ENCODE measurements around the gene ZNF45. TPM values are rescaled to one million over a fixed set of nuclear protein-coding genes. Genes with fewer than 3 reads are reported as not detected.

The ZNF45 gene
- total and polyA plus RNA-seq, 2 of the 13 experiments (the other 11 are each of a cell fraction or from before 2014, with no cell fraction given), result 2.4 to 11.3 TPM

GRCh38 chr19:43934985-43935708 is at the start of gene ZNF45 (continued):
- TF ChIP-seq NFE2L1 (CRISPR knock-in tag; IDR thresholded peaks at IDR 0.05; ENCODE audit: borderline replicate concordance), result no peak
- peak; percentile 83; the same call in 1 of the 2 replicates for TF ChIP-seq ZNF280B (CRISPR knock-in tag; IDR thresholded peaks at IDR 0.05; ENCODE audit: borderline replicate concordance)
- no peak for TF ChIP-seq ZFYVE20 (CRISPR knock-in tag; IDR thresholded peaks at IDR 0.05; ENCODE audit: borderline replicate concordance, low read depth)
- TF ChIP-seq NFKB2 (CRISPR knock-in tag; IDR thresholded peaks at IDR 0.05; ENCODE audit: borderline replicate concordance), result peak; percentile 78; the same call in 1 of the 2 replicates
- TF ChIP-seq NFE2 (CRISPR knock-in tag; IDR thresholded peaks at IDR 0.05), result no peak
- TF ChIP-seq ZNF362 (CRISPR knock-in tag; IDR thresholded peaks at IDR 0.05; ENCODE audit: borderline replicate concordance), result no peak
- peak; percentile 79; the same call in 1 of the 2 replicates for TF ChIP-seq ELF4 (CRISPR knock-in tag; IDR thresholded peaks at IDR 0.05; ENCODE audit: borderline replicate concordance)
- TF ChIP-seq HNF1B (CRISPR knock-in tag; IDR thresholded peaks at IDR 0.05), result 0 out of 2 replicates have a peak, but pooled peaks have one; percentile 31
- peak; percentile 72 to 74 for TF ChIP-seq POLR2A (IDR thresholded peaks at IDR 0.05; ENCODE audit: insufficient read depth in 1 of 2, low read depth in 2 of 2, low read length in 2 of 2)
- TF ChIP-seq KAT2B (IDR thresholded peaks at IDR 0.05; ENCODE audit: borderline replicate concordance, low read depth, low read length), result no peak
- no peak for TF ChIP-seq THYN1 (CRISPR knock-in tag; IDR thresholded peaks at IDR 0.05; ENCODE audit: borderline replicate concordance, low read depth)
- TF ChIP-seq ZNF143 (CRISPR knock-in tag; IDR thresholded peaks at IDR 0.05), result peak; percentile 97
- TF ChIP-seq KLF16 (CRISPR knock-in tag; IDR thresholded peaks at IDR 0.05), result peak in 1 of 2 experiments; percentile 82; a peak in 1 of 4 replicates
- TF ChIP-seq ZNF605 (CRISPR knock-in tag; IDR thresholded peaks at IDR 0.05), result peak; percentile 79
- peak; percentile 92 for TF ChIP-seq PHF8 (CRISPR knock-in tag; IDR thresholded peaks at IDR 0.05)
- TF ChIP-seq RCOR2 (CRISPR knock-in tag; IDR thresholded peaks at IDR 0.05), result no peak
- peak; percentile 59; the same call in 1 of the 2 replicates for TF ChIP-seq ZNF704 (CRISPR knock-in tag; IDR thresholded peaks at IDR 0.05; ENCODE audit: borderline replicate concordance)
- TF ChIP-seq WIZ (CRISPR knock-in tag; IDR thresholded peaks at IDR 0.05), result no peak
- TF ChIP-seq ZNF546 (CRISPR knock-in tag; conservative IDR thresholded peaks at IDR 0.05), result no peak
- TF ChIP-seq SRSF9 (IDR thresholded peaks at IDR 0.05; ENCODE audit: borderline replicate concordance, insufficient read depth, low read depth, low read length, poor library complexity, severe bottlenecking), result no peak
- no peak for TF ChIP-seq ZEB1 (IDR thresholded peaks at IDR 0.05; ENCODE audit: insufficient replicate concordance, low read depth)
